ENCODE data around the gene TRUB2.
"Not testable (repeated sequence)": the region's sequence is repeated elsewhere in the genome, so short reads cannot be mapped to it uniquely, and the experiment has no call there.

The TRUB2 gene

DNA sequence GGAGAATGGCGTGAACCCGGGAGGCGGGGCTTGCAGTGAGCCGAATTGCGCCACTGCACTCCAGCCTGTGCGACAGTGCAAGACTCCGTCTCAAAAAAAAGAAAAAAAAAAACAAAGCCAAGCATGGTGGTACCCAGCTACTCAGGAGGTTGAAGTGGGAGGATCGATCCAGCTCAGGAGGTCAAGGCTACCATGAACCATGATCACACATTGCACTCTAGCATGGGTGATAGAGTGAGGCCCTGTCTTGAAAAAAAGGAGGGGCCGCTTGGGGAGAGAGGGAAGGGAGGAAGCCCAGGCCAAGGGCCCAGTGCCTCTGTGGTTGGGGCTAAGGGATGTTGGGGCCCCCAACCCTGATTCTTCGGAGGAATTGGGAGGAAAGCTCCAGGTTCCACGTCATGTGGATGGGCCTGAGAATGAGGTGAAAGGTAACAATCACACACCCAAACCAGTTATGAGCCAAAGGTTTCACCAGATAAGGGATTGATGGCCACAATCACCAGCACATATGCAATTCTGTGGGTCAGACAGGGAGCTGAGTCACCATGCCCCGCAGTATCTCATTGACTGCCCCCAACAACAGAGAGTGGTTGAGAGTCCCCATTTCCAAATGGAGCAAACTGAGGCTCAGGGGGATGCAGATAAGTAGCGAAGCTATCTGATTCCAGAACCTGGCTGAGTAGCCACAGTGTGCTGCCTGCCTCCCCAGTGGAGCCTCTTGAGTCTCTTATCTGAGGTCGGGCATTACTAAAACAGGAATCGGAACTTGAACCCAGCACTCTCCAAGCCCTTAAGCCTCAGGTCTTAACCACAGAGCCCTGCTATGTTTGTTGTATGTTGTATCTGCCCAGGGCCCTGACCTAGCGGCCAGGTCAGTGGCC is 25.7 kb downstream of the TRUB2 start:
- DNase-seq = no peak

DNA sequence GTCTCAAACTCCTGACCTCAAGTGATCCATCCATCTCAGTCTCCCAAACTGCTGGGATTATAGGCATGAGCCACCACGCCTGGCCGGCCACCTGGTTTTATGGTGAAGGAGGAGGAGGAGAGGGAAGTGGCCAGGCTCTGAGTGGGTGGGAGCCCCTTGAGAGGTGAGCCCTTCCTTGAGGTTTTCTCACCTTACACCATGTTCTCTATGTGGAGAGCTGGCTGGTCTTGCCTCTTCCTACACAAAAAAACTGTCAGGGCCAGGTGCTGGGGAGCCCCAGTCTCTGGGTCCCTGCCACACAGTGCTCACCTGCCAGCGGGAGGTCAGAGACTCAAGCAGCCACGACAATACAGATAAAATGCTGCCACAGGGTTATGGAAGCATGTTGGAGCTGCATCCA is 28.1 kb downstream of the TRUB2 start:
- DNase-seq = no peak

DNA sequence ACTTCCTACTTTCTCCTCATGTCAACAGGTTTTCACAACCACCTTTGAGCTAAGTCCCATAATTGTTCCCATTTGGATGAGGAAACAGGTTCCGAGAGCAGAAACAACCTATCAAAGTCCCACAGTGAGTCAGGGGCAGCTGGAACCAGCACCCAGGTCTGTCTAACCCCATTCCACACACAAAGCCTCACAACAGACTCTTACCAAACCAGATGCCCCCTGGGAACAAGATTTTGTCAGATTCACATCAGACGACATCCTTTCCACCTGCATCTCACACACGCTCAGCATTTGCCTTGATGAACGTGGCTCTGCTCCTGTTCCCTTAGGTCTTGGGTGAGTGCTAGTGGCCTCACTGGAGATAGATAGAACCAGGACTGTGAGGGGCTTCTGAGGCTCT is 29.2 kb downstream of the TRUB2 start:
- no peak for DNase-seq

DNA sequence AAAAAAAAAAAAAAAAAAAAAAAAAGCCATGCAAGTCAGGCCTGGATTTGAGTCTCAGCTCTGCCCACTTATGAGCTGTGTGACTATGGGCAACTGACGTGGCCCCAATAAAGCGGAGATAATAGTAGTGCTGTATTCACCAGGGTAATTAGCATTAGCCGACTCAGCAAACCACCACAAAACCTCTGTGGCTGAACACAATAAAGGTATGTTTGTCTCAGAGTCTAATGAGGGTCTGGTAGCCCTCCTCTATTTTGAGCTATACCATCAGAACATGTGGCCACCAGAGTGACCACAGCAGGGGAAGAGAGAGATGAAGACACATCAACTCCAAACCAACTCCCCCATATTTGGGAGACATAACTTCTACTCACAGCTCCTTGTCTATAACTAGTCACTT is 30.2 kb downstream of the TRUB2 start:
- no peak for DNase-seq

DNA sequence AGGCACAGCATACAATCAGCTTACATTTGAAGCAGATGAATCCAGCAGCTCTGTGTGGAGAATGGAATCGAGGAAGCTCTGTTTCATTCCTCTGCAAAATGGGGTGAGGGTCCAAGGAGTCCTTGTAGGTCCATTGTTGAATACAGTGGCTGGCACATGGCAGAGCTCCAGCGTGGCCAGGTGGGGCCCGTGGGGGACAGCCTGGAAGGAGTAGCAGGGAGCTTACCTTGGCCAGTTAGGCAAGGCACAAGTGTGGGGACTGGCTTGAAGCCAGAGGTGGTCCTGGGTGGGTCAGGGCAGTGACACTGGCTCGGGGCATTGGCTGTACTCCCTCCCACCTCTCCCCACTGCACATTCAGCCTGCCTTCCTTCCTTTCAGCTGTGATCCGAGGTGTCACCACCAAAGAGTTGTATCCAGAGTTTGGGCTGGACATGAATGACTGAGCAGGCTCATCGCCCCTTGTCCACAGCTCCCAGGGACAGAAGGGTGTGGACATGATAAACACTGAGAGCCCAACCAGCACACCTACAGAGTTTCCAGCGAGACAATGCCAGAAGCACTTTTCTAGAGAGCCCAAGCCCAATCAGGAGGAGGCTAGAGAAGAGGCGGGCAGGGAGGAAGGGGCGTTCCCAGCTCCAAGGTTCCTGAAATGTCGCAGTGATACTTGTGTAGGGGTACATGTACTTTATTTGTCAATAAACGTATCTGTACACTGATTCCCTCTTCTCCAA is 33.8 kb downstream of the TRUB2 start:
- DNase-seq = no peak

DNA sequence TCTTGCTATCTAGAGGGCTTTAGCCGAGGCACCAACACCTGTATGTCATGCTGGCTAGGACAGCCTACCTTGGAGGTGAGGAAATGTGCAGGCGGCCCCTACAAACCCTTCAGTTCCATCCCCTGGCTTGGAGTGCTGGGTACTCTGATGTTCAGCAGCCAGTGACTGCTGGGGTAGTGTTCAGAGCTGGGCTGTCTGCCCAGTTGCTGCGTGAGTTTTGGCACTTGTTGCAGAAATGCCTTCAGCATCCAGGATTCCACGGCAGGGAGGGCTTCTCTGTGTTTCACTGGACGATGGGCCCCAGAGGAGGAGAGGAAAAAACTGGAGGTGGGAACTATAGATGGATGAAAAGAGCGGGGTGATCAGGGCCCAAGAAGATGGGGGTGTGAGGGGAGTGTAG is 35.8 kb downstream of the TRUB2 start:
- no peak for DNase-seq

DNA sequence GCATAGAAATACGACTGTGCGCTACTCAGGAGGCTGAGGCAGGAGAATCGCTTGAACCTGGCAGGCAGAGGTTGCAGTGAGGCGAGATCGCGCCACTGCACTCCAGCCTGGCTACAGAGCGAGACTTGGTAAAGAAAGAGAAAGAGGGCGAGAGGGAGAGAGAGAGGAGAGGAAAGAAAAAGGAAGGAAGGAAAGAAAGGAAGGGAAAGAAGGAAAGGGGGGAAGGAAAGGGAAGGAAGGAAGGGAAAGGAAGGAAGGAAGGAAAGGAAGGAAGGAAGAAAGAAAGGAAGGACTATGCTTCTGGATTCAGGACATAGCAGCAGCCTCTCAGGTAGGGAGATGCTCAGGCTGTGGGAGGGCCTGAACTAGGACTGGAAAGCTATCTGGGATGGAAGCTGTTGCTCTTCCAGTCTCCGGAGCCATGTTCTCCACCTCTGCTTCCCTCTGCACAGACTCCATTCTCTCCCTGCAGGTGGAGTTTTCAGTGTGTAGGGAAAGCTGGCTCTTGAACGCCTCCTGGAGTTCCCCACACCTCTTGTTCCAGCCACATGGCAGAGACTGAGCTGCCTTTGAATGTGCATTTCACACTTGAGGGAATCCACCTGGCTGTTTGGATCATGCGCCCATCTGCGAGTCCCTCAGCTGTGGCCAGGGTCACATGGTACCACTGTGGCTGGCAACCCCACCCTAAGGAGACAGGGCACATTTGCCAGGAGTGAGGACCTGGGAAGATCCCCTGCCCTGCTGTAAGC is 37.0 kb downstream of the TRUB2 start:
- no peak for DNase-seq

DNA sequence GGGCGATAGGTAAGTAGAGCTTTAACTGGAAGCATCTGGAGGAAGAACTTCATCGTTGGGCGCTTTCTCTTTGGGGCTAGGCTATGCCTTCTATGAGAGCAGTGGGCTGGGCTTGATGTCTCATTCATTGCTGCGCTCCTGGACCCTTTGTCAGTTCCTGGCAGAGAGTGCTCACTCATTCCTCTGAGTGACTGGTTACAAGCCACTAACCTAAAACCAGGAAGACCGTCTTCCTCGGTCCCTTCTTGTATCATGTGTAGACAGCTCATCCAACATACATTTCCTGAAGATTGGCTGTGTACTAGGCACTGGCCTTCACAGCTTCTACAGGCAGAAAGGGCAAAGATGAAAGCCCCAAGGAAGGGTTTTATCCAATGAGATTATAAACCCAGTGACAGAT is 39.7 kb downstream of the TRUB2 start:
- DNase-seq = no peak

DNA sequence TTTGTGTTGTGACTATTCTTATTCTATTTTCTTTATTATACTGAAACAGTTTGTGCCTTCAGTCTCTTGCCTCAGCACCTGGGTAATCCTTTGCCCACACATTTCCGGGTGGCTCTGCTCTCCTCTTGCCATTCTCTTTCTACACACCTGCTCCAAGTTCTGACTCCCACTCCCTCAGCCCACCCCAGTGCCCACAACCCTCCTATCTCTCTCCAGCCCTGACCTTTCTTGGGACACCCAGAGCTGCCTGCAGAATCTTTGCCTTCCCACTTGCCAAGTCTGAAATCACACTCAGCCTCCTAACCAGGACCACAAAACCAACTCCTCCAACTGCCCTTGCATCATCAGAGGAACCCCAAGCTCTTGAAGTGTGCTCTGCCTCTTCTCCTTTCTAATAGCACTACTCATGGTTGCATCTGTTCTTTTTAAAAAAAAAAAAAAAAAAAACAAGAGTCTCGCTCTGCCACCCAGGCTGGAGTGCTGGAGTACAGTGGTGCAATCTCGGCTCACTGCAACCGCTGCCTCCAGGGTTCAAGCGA is 42.1 kb downstream of the TRUB2 start:
- no peak for DNase-seq

DNA sequence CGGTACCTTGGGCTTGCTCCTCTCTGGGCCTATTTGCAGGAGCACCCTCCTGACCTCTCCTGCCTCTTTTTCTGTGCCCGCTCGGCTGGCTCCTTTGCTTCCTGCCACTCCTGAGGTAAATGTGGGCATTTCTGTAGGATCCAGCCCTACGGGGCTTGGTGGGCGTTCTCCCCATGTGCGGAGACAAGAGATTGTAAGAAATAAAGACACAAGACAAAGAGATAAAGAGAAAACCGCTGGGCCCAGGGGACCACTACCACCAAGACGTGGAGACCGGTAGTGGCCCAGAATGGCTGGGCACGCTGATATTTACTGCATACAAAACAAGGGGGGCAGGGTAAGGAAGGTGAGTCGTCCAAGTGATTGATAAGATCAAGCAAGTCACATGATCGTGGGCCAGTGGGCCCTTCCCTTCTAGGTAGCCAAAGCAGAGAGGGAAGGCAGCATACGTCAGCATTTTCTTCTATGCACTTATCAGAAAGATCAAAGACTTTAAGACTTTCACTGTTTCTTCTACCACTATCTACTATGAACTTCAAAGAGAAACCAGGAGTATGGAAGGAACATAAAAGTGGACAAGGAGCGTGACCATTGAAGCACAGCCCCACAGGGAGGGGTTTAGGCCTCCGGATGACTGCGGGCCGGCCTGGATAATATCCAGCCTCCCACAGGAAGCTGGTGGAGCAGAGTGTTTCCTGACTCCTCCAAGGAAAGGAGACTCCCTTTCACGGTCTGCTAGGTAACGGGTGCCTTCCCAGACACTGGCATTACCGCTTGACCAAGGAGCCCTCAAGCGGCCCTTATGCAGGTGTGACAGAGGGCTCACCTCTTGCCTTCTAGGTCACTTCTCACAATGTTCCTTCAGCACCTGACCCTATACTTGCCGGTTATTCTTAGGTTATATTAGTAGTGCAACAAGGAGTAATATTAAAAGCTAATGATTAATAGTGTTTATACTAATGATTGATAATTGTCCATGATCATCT is 42.9 kb downstream of the TRUB2 start:
- not testable (repeated sequence) for DNase-seq

DNA sequence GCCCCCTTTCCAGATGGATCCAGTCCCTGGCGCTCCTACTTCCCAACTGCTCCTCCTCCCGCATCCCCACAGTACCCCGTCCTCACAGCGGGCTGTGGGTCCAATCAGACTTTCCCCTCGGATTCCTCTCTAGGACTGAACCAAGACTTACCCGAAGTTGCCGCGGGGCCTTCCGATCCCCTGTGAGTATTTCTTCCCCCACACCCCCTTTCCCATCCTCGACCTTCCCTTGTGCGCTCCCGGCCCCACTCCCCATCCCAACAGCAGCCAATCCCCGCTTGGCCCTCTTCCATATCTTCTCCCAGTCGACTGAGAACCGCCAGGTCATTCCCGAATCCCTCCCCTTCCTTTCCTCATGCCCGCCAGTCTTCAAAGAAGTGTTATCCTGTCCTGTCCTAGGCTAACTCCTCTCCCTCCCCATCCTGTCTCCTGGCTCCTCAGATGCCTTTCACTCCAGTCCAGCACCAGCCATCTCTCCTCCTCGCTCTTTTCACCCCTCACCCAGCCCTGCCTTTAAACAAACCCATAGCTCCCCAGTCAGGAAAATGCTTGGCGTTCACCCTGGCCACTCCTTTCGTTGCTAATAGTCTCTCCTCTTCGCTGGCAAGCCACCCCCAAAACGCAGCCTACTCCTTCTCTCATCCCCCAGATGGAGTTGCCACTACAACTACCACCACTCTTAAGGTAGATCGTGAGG is 45.5 kb downstream of the TRUB2 start:
- no peak for DNase-seq

DNA sequence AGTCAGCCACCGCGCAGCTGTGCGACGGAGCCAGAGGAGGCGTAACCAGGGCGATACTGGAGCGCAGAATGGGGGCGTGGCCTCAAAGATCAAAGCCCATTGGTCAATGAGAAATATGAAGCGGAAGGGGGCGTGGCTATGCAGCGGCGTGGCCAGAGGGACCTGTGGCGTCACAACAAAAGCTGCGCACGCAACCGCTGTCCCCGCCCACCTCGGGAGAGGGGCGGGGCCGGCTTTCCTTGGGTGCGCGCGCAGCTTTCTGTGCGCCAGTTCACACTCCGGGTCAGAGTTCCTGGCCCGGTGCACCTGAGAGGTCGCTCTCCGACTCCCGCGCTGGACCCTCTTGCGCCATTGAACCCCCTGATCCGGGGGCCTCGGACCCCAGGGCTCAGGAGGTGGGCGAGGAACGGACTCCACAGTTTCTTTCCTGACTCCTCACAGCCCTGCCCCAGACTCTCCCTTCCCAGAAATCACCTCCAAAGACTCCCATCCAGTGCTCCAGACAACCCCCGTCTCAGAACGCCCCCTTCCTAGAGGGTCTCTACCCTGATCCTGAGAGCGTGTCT is 46.2 kb downstream of the TRUB2 start, which contains the start of gene SWI5:
Gene SWI5, plus strand, starts transcription at position 269 of the 566 bp plus-strand sequence.
- DNase-seq = peak; percentile 89

DNA sequence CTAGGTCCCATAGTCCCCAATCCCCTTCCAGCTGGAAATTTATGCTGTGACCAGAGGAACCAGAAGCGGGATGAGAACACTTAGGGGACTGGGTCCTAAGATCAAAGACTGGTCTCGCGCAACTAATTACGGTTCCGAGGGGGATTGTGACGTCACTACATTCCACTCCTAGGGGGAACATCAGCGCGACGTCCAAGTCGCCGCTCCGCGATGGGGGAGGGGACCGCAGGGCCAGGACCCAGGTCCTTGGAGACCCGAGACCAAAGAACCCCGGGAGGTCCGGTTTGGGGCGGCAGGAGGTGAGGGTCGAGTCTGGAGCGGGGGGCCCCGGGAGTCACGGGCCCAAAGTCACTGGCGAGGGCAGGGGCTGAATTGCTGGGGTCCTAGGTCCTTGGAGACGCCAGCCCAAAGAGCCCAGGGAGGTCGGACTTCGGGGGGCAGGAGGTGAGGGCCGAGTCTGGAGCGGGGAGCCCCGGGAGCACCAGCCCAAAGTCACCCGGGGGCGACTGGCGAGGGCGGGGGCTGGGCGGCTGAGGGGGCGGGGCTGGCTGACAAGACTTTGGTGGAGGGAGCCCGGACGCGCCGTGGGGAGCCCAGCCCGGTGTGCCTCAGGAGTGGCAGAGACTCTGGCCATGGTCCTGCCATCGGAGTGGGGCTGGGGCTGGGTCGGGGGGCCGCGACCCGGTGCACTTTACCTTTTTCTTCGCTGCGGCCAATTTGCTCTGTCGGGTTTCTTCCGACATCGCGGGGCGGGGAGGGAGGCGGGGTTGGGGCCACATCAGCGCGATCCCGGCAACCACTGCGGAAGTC is 46.8 kb downstream of the TRUB2 start, which contains the start of gene GOLGA2:
Gene GOLGA2, minus strand, starts transcription at position 810 of the 810 bp plus-strand sequence. Its CDS starts 31 bp downstream, at position 779.
- DNase-seq = no peak

DNA sequence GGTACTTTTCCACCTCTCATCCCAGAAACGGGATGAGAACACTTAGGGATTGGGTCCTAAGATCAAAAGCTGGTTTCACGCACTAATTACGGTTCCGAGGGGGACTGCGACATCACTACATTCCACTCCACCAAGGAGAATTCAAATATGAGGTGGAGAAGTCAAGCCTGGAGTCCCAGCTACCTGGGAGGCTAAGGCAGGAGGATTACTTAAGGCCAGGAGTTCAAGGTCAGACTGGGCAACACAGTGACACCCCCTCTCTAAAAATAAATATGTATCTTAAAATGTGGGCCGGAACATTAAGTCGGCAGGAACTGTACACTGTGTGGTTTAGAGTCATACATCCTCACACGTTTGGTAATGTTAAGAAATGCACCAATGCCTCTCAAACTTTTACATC is 48.0 kb downstream of the TRUB2 start:
- no peak for DNase-seq

DNA sequence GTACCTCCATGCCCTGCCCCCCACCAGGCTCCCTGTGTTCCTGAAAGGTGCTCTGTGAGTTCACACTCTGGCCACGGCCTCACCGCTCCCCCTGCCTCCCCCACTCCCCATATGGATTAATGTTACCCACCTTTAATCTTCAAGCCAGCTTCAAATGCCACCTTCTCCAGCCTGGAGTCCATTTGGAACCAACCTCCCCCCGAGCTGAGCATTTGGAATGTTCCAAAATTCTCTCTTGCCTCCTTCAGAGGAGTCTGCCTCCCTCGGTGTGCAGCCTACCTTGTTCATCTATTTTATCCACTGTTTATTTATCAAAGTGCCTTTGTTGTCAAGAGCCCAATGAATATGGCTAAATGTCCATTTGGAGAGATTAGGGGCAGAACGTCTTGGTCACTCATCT is 50.7 kb downstream of the TRUB2 start:
- no peak for DNase-seq

DNA sequence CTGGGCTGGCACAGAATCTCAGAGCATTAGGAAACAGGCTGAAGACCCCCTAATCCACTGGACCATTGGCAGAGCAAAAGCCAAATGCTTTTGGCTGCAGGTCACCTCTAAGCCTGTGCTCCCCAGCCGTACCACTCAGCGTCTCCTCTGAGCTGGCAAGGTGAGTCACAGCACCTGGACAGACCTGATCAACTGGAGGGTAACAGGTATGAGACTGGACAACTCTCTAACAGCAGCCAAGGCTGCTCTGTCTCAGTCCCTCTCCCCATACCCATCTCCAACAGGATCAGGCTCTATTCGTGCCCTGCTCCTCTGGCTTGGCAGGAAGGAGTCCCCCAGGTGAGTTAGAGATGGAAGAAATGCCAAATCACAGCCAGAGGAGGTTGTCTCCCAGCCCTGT is 51.1 kb downstream of the TRUB2 start:
- DNase-seq = no peak

DNA sequence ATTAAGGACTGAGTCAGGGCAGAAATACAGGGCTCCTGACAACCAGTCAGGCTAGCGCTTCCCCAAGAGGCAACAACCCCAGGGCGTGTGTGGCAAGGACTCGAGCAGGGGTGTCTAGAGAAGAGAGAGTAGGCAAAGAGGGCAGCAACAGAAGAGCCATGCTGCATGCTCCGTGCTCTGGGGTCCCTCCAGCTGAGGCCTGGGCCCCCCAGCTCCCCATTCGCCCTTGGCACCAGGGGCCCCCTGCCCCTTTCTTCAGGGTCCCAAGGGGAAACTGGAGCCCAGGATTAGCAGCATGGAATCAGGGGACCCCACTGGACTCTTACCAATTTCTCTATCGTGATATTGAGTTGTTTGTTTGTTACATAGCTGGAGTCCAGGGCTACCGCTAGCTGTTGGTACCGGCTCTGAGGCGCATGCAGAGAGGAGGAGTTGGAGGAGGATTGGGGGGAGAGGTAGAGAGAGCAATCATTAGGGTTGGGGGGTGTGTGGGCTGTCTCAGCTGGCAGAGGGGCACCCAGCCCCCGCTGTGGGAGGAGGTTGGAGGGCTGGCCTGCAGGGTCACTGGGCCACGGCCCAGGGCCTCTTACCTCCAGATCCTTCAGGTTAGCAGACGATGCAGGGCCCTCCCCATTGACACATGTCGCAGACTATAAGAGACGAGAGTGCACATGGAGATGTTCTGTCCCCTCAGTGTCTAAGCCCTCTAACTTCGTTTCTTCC is 55.2 kb downstream of the TRUB2 start:
- DNase-seq = no peak

DNA sequence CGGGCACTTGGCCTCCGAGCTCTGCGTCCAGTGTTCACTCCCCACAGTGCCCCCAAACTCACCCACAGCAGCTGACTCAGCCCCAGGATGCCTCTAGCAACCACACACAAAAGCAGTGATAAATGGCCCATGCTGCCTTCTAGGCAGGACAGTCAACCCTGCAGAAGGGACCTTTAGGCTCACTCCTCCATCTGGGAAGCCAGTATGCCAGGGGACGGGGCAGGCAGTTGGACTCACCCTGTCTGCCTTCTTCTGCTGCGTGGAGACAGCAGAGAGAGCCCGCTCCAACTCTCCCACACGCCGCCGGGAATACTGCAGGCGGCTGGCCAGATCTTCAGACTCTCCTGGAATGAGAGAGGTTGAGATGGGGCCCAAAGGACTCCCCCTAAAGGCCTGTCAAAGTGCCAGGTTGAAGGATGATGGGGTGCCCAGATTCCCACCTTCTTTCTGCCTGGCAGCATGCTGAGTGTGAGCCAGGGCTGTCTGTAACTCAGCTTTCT is 56.8 kb downstream of the TRUB2 start:
- DNase-seq = no peak

DNA sequence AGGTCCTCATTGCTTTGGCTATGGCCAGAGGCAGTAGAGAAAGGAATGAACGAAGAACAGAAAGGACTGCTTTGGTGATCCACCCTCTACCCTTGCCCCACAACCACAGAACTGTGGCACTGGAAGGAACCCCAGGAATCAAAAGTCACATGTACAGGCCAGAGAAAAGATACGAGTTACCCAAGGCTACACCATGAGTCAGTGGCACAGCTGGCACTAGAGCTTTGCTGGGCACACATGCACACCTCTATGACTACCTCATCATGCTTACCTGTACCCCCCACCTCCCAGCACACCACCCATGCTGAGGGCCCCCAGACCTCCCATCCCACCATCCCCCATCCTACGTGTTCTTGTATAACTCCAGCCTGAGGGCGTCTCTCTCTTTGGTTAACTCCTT is 59.6 kb downstream of the TRUB2 start:
- no peak for DNase-seq
